Activated B cell treated with CpG ODN at 0.5 μM for 24 hours (primary cell): Measurements from ENCODE around the gene NRGN. TPM values are rescaled to one million over a fixed set of nuclear protein-coding genes. Genes with fewer than 3 reads are reported as not detected.

Experiments
- ATAC-seq: fragments of 200-7000 bp; cut with Tn5 transposase; one replicate; pipeline ENCODE4 v1.10.0; 2021; ENCODE audit warnings: low read depth, mild to moderate bottlenecking, moderate library complexity
- CTCF ChIA-PET: fragments of 350-600 bp; sonication (Branson Sonifier 250); formaldehyde crosslinking; loops from one replicate; lab custom pipeline; 2021; ENCODE audit warnings: antibody characterized with exemption; lab: Charles Lee
- POLR2A ChIA-PET: fragments of 350-600 bp; sonication (Branson Sonifier 250); formaldehyde crosslinking; loops from one replicate; lab custom pipeline; 2021; ENCODE audit warnings: antibody characterized with exemption; lab: Charles Lee
- DNase-seq: peaks from one replicate; pipeline ENCODE4 v3.0.0; 2022
- H3K27ac Mint-ChIP-seq: one replicate; pipeline ENCODE4 v1.8.0; 2020; ENCODE audit warnings: mixed read lengths
- H3K27me3 Mint-ChIP-seq: one replicate; pipeline ENCODE4 v1.8.0; 2021; ENCODE audit warnings: mixed read lengths
- H3K36me3 Mint-ChIP-seq: one replicate; pipeline ENCODE4 v1.8.0; 2021; ENCODE audit warnings: low read depth, mixed read lengths
- H3K4me1 Mint-ChIP-seq: one replicate; pipeline ENCODE4 v1.8.0; 2021; ENCODE audit warnings: mixed read lengths
- H3K4me3 Mint-ChIP-seq: one replicate; pipeline ENCODE4 v1.8.0; 2020; ENCODE audit warnings: mild to moderate bottlenecking, mixed read lengths
- H3K9me3 Mint-ChIP-seq: one replicate; pipeline ENCODE4 v1.8.0; 2020; ENCODE audit warnings: mixed read lengths
- CTCF ChIP-seq: fragments of 200-600 bp; IDR thresholded peaks from one replicate; pipeline ENCODE4 v1.8.0; 2022; ENCODE audit warnings: antibody characterized with exemption, mild to moderate bottlenecking
- intact Hi-C: fragments of 100-400 bp; cut with micrococcal nuclease; formaldehyde crosslinking; loops from one replicate; pipeline ENCODE4 v1.15.1; 2024
- total RNA-seq: library from RNA; stranded (reverse); gene quantifications from 2 replicates; pipeline ENCODE4 v1.2.3, GENCODE V29; 2022

The NRGN gene
- total RNA-seq, 1 donor from 2014 or later, result 1.0 TPM

- H3K9me3 Mint-ChIP-seq, result no peaks in the 10 kb centered on the region
- intact Hi-C loops, result no loop called here
- H3K4me3 Mint-ChIP-seq, result no peak overlapping the region
- ChIA-PET POLR2A (no interaction called here), CTCF (no interaction called here)
- ATAC-seq (no peak), DNase-seq (no peak)
- peaks cover 38% of the 10 kb centered on the region for H3K4me1 Mint-ChIP-seq
- H3K27me3 Mint-ChIP-seq, result no peaks in the 10 kb centered on the region
- no peak for TF ChIP-seq CTCF
- no peaks in the 10 kb centered on the region for H3K36me3 Mint-ChIP-seq
- no peak overlapping the region for H3K27ac Mint-ChIP-seq
Measured at GRCh38 chr11:124728134-124728533, 11.6 kb upstream of the NRGN start.

- no peak overlapping the region for H3K4me3 Mint-ChIP-seq
- H3K27ac Mint-ChIP-seq, result no peak overlapping the region
- H3K4me1 Mint-ChIP-seq, result peaks cover 25% of the 10 kb centered on the region
- no peak for TF ChIP-seq CTCF
- ATAC-seq (no peak), DNase-seq (no peak)
- H3K27me3 Mint-ChIP-seq, result no peaks in the 10 kb centered on the region
- no peaks in the 10 kb centered on the region for H3K9me3 Mint-ChIP-seq
- CTCF ChIA-PET, result no interaction called here
- POLR2A ChIA-PET, result no interaction called here
- intact Hi-C loops, result no loop called here
- H3K36me3 Mint-ChIP-seq, result no peaks in the 10 kb centered on the region
Measured at GRCh38 chr11:124729571-124729970, 10.2 kb upstream of the NRGN start.

- CTCF ChIA-PET, result interaction anchor here (0.7 kb wide), 1 partner anchor 63 kb away, joined by 3 read pairs; no protein-coding TSS in a partner anchor
- no peaks in the 10 kb centered on the region for H3K9me3 Mint-ChIP-seq
- DNase-seq (no peak), ATAC-seq (no peak)
- peaks cover 4% of the 10 kb centered on the region for H3K4me1 Mint-ChIP-seq
- intact Hi-C loops, result no loop called here
- H3K27ac Mint-ChIP-seq, result no peak overlapping the region
- H3K4me3 Mint-ChIP-seq, result no peak overlapping the region
- H3K27me3 Mint-ChIP-seq, result no peaks in the 10 kb centered on the region
- no peaks in the 10 kb centered on the region for H3K36me3 Mint-ChIP-seq
- POLR2A ChIA-PET, result no interaction called here
- TF ChIP-seq CTCF, result no peak
Measured at GRCh38 chr11:124732230-124732629, 7.5 kb upstream of the NRGN start.

GRCh38 chr11:124736736-124737135, 3.0 kb upstream of the NRGN start:
- no peaks in the 10 kb centered on the region for H3K9me3 Mint-ChIP-seq
- peaks cover 19% of the 10 kb centered on the region for H3K4me1 Mint-ChIP-seq
- DNase-seq (no peak), ATAC-seq (no peak)
- no peaks in the 10 kb centered on the region for H3K36me3 Mint-ChIP-seq
- no peak for TF ChIP-seq CTCF
- H3K27me3 Mint-ChIP-seq, result no peaks in the 10 kb centered on the region
- POLR2A ChIA-PET, result no interaction called here
- no peak overlapping the region for H3K4me3 Mint-ChIP-seq
- intact Hi-C loops, result no loop called here
- H3K27ac Mint-ChIP-seq, result no peak overlapping the region
- CTCF ChIA-PET, result no interaction called here

GRCh38 chr11:124737638-124738305, 2.0 kb upstream of the NRGN start:
- Mint-ChIP-seq H3K27ac (no peak overlapping the region), H3K27me3 (no peaks in the 10 kb centered on the region), H3K36me3 (no peaks in the 10 kb centered on the region), H3K9me3 (no peaks in the 10 kb centered on the region), H3K4me1 (peaks cover 19% of the 10 kb centered on the region), H3K4me3 (no peak overlapping the region)
- no peak for ATAC-seq
- DNase-seq, result no peak
- no peak for TF ChIP-seq CTCF
- intact Hi-C loops, result no loop called here
- ChIA-PET POLR2A (no interaction called here), CTCF (interaction anchor here (0.7 kb wide), 1 partner anchor 13 kb away, joined by 3 read pairs; no protein-coding TSS in a partner anchor)
